Lower leg skin (tissue), 4 donors: ENCODE measurements around the gene SLC22A3. TPM values are rescaled to one million over a fixed set of nuclear protein-coding genes. Genes with fewer than 3 reads are reported as not detected.

ENCODE experiments used
- DNase-seq, 2 donors: peaks; one replicate each; pipeline ENCODE4 v3.0.0-alpha.2; 2019; ENCODE audit warnings: low spot score in 2 of 2
- H3K4me3 ChIP-seq: fragments of 200-600 bp; sonication (generic); 2 replicates; pipeline ENCODE4 v1.5.1; 2017; ENCODE audit warnings: mild to moderate bottlenecking, low read depth; ENCODE audit not compliant: poor library complexity, severe bottlenecking
- CTCF ChIP-seq, 3 donors: fragments of 450-650 bp; IDR thresholded peaks; one replicate each; pipeline ENCODE4 v1.5.1; 2016; ENCODE audit warnings: antibody characterized with exemption in 3 of 3, mild to moderate bottlenecking in 3 of 3, moderate library complexity in 2 of 3
- POLR2A ChIP-seq, 2 donors: fragments of 450-650 bp; IDR thresholded peaks; one replicate each; pipeline ENCODE4 v1.6.1; 2016 to 2017; ENCODE audit warnings: antibody characterized with exemption in 2 of 2, mild to moderate bottlenecking in 1 of 2, moderate library complexity in 1 of 2
- WGBS, 2 donors: methylation state at CpG; one replicate each; pipeline ENCODE4 v1.1.5; 2018; 5-methylcytosine and 5-hydroxymethylcytosine counted together
- intact Hi-C: fragments of 100-400 bp; cut with DNase I; formaldehyde crosslinking; loops from one replicate; pipeline ENCODE4 v1.15.0; 2023; ENCODE audit warnings: low total_unique reads
- total RNA-seq, 4 donors: library from RNA; depleted of rRNA; stranded (reverse); fragments of >200 nt; gene quantifications; one replicate each; pipeline ENCODE4 v1.1.0, GENCODE V29; 2016

The SLC22A3 gene
- total RNA-seq, 4 donors from 2014 or later = 10.4 to 15.7 (median 12.3) TPM

- TF ChIP-seq CTCF (IDR thresholded peaks at IDR 0.05) (no peak), POLR2A (IDR thresholded peaks at IDR 0.05) (no peak)
- DNase-seq = no peak
- H3K4me3 ChIP-seq = no peak overlapping the region
- intact Hi-C loops = no loop called here
- 93 to 96% methylated on average over 3 of the region's 3 CpGs for WGBS, 2 donors
These were observed 47.0 kb downstream of the SLC22A3 start for GRCh38 chr6:160395187-160395586.

- intact Hi-C loops = no loop called here
- TF ChIP-seq CTCF (IDR thresholded peaks at IDR 0.05) (no peak), POLR2A (IDR thresholded peaks at IDR 0.05) (no peak)
- H3K4me3 ChIP-seq = no peak overlapping the region
- DNase-seq = no peak
- WGBS, 2 donors = 68 to 77% methylated on average over 1 of the region's 1 CpG
These were observed 48.1 kb downstream of the SLC22A3 start for GRCh38 chr6:160396292-160396691.

GRCh38 chr6:160398674-160399271 is 50.6 kb downstream of the SLC22A3 start:
- TF ChIP-seq CTCF (IDR thresholded peaks at IDR 0.05) (no peak), POLR2A (IDR thresholded peaks at IDR 0.05) (no peak)
- WGBS, 2 donors = 70 to 76% methylated on average over 3 of the region's 3 CpGs
- no peak for DNase-seq
- intact Hi-C loops = no loop called here
- H3K4me3 ChIP-seq = no peak overlapping the region

- intact Hi-C loops = no loop called here
- DNase-seq = no peak
- TF ChIP-seq POLR2A (IDR thresholded peaks at IDR 0.05) = no peak
- no peak for TF ChIP-seq CTCF (IDR thresholded peaks at IDR 0.05)
- WGBS, 2 donors = 66 to 80% methylated on average over 2 of the region's 2 CpGs
- no peak overlapping the region for H3K4me3 ChIP-seq
These were observed 52.3 kb downstream of the SLC22A3 start for GRCh38 chr6:160400446-160400845.

- TF ChIP-seq POLR2A (IDR thresholded peaks at IDR 0.05) = no peak
- no peak for TF ChIP-seq CTCF (IDR thresholded peaks at IDR 0.05)
These were observed 60.4 kb downstream of the SLC22A3 start for GRCh38 chr6:160408528-160408927.

GRCh38 chr6:160412993-160413392 is 64.8 kb downstream of the SLC22A3 start:
- no peak for TF ChIP-seq CTCF (IDR thresholded peaks at IDR 0.05)
- DNase-seq = no peak
- H3K4me3 ChIP-seq = no peak overlapping the region
- WGBS, 2 donors = 95 to 97% methylated on average over 2 of the region's 2 CpGs
- intact Hi-C loops = no loop called here

More at GRCh38 chr6:160408528-160408927, 60.4 kb downstream of the SLC22A3 start:
- 75 to 78% methylated on average over 5 of the region's 5 CpGs for WGBS, 2 donors
- DNase-seq = no peak
- intact Hi-C loops = no loop called here
- no peak overlapping the region for H3K4me3 ChIP-seq
